HFFc6 (cell line): ENCODE measurements around the gene C10orf95. TPM values are rescaled to one million over a fixed set of nuclear protein-coding genes. Genes with fewer than 3 reads are reported as not detected.
A peak's percentile ranks its signal among the peaks of the same experiment; 100 is the strongest.

Source experiments
- DNase-seq: peaks from one replicate; pipeline ENCODE4 v3.0.0-alpha.2; 2018
- H3K27ac Mint-ChIP-seq: 2 replicates; pipeline ENCODE4 v1.8.0; 2020; ENCODE audit warnings: mild to moderate bottlenecking, mixed read lengths
- H3K27me3 Mint-ChIP-seq: 2 replicates; pipeline ENCODE4 v1.8.0; 2021; ENCODE audit warnings: mild to moderate bottlenecking, moderate library complexity, mixed read lengths; ENCODE audit not compliant: insufficient read depth
- H3K36me3 Mint-ChIP-seq: 2 replicates; pipeline ENCODE4 v1.8.0; 2021; ENCODE audit warnings: low read depth, mixed read lengths
- H3K4me1 Mint-ChIP-seq: 2 replicates; pipeline ENCODE4 v1.8.0; 2020; ENCODE audit warnings: low read depth, mixed read lengths
- H3K4me3 Mint-ChIP-seq: 2 replicates; pipeline ENCODE4 v1.8.0; 2020; ENCODE audit warnings: mild to moderate bottlenecking, moderate library complexity, mixed read lengths
- H3K9me3 Mint-ChIP-seq: 2 replicates; pipeline ENCODE4 v1.8.0; 2020; ENCODE audit warnings: mild to moderate bottlenecking, mixed read lengths
- CTCF ChIP-seq: fragments of 200-600 bp; sonication (generic); IDR thresholded peaks from 2 replicates; pipeline ENCODE4 v1.5.0; 2021; ENCODE audit warnings: antibody characterized with exemption, mild to moderate bottlenecking
- total RNA-seq, 6 experiments: library from RNA; stranded (reverse); fragmentation: NEBNext Ultra II Directional; extraction: Animal tissue kit (Norgen Biotek cat#: 25700); gene quantifications; 2 replicates in 1 of 6; 3 replicates in 5 of 6; pipeline ENCODE4 v1.2.3, GENCODE V29; 2021

Gene C10orf95
- total RNA-seq, 6 experiments from 2014 or later = 0.12 TPM; not detected in 5

GRCh38 chr10:102480396-102480795 lies 29.1 kb upstream of the C10orf95 start:
- no peak for TF ChIP-seq CTCF
- Mint-ChIP-seq H3K36me3 (peaks cover 11% of the 10 kb centered on the region; the same call in 1 of the 2 replicates), H3K27ac (no peak overlapping the region), H3K9me3 (no peaks in the 10 kb centered on the region), H3K4me1 (no peaks in the 10 kb centered on the region), H3K4me3 (no peak overlapping the region), H3K27me3 (no peaks in the 10 kb centered on the region; the same call in none of the 2 replicates)
- no peak for DNase-seq

- Mint-ChIP-seq H3K4me1 (no peaks in the 10 kb centered on the region), H3K27ac (no peak overlapping the region), H3K27me3 (no peaks in the 10 kb centered on the region; the same call in none of the 2 replicates), H3K4me3 (no peak overlapping the region), H3K9me3 (no peaks in the 10 kb centered on the region), H3K36me3 (peaks cover 11% of the 10 kb centered on the region; the same call in 1 of the 2 replicates)
- TF ChIP-seq CTCF = no peak
- no peak for DNase-seq
Observed at GRCh38 chr10:102479651-102480050, 28.3 kb upstream of the C10orf95 start.

- TF ChIP-seq CTCF = no peak
- DNase-seq = no peak
- H3K4me3 Mint-ChIP-seq = no peak overlapping the region
- H3K36me3 Mint-ChIP-seq = 0 out of 2 replicates have a peak, but pooled peaks cover 6% of the 10 kb centered on the region
- no peak overlapping the region for H3K27ac Mint-ChIP-seq
- no peaks in the 10 kb centered on the region for H3K27me3 Mint-ChIP-seq
- H3K4me1 Mint-ChIP-seq = no peaks in the 10 kb centered on the region
- no peaks in the 10 kb centered on the region for H3K9me3 Mint-ChIP-seq
Observed at GRCh38 chr10:102476466-102477141, 25.3 kb upstream of the C10orf95 start.

GRCh38 chr10:102475451-102476040 lies 24.2 kb upstream of the C10orf95 start:
- Mint-ChIP-seq H3K27me3 (no peaks in the 10 kb centered on the region; the same call in 1 of the 2 replicates), H3K27ac (0 out of 2 replicates have a peak overlapping the region, but pooled peaks have one; percentile 6), H3K4me1 (no peaks in the 10 kb centered on the region), H3K36me3 (0 out of 2 replicates have a peak, but pooled peaks cover 6% of the 10 kb centered on the region), H3K4me3 (no peak overlapping the region), H3K9me3 (no peaks in the 10 kb centered on the region)
- TF ChIP-seq CTCF = no peak
- no peak for DNase-seq

- no peak for DNase-seq
- Mint-ChIP-seq H3K27ac (no peak overlapping the region), H3K4me3 (no peak overlapping the region), H3K36me3 (0 out of 2 replicates have a peak, but pooled peaks cover under 1% of the 10 kb centered on the region), H3K4me1 (no peaks in the 10 kb centered on the region), H3K27me3 (no peaks in the 10 kb centered on the region; the same call in none of the 2 replicates), H3K9me3 (no peaks in the 10 kb centered on the region)
- no peak for TF ChIP-seq CTCF
Observed at GRCh38 chr10:102473445-102474331, 22.3 kb upstream of the C10orf95 start.
